A549 (cell line): ENCODE measurements around the gene OR6K6. TPM values are rescaled to one million over a fixed set of nuclear protein-coding genes. Genes with fewer than 3 reads are reported as not detected.

ENCODE experiments used
- ATAC-seq, 2 experiments: fragments of 200-7000 bp in 1 of 2; fragments of >200 bp in 1 of 2; cut with Nextera tagmentation in 1 of 2; cut with Tn5 transposase in 1 of 2; 3 replicates each; pipeline versions ENCODE4 v1.8.0 to v1.9.1; 2018 to 2020; ENCODE audit warnings: mild to moderate bottlenecking in 1 of 2, moderate library complexity in 1 of 2
- CTCF ChIA-PET: fragments of 300-600 bp; sonication (Branson Sonifier 250); formaldehyde crosslinking; extraction: SDS; loops from one replicate; lab custom pipeline; 2021; ENCODE audit warnings: antibody characterized with exemption, inconsistent platforms; lab: Yijun Ruan, JAX
- POLR2A ChIA-PET: fragments of 350-600 bp; formaldehyde crosslinking; extraction: SDS; loops from one replicate; lab custom pipeline; 2021; ENCODE audit warnings: antibody characterized with exemption, inconsistent platforms; lab: Yijun Ruan, JAX
- DNase-seq, 2 experiments: peaks; one replicate each; pipeline versions ENCODE4 v3.0.0 to v3.0.0-alpha.2; 2011 to 2016; ENCODE audit warnings: low read depth in 1 of 2, low spot score in 1 of 2
- FAIRE-seq: peaks from 2 replicates; lab custom pipeline; 2011; peaks lifted over from hg19 to GRCh38; lab: Jason Lieb, UNC
- H3K27ac ChIP-seq, 2 experiments: fragments of >200 bp; sonication (Bioruptor Twin); formaldehyde crosslinking; 3 replicates each; pipeline ENCODE4 v1.5.1; 2016 to 2017
- H3K4me1 ChIP-seq: fragments of >200 bp; sonication (Bioruptor Twin); formaldehyde crosslinking; 3 replicates; pipeline ENCODE4 v1.6.1; 2016
- H3K4me2 ChIP-seq: fragments of >200 bp; sonication (Bioruptor Twin); formaldehyde crosslinking; 3 replicates; pipeline ENCODE4 v1.6.1; 2016
- H3K4me3 ChIP-seq: fragments of >200 bp; sonication (Bioruptor Twin); formaldehyde crosslinking; 3 replicates; pipeline ENCODE4 v1.5.1; 2016
- H3K9me3 ChIP-seq: fragments of >200 bp; sonication (Bioruptor Twin); formaldehyde crosslinking; 3 replicates; pipeline ENCODE4 v1.6.1; 2016
- BCL3 ChIP-seq: fragments of >200 bp; sonication (Bioruptor Twin); formaldehyde crosslinking; IDR thresholded peaks from 3 replicates; pipeline ENCODE4 v1.6.1; 2016
- CBX2 ChIP-seq: fragments of 200-600 bp; sonication (generic); IDR thresholded peaks from 2 replicates; pipeline ENCODE4 v1.6.1; 2016; ENCODE audit warnings: low read depth, mild to moderate bottlenecking, borderline replicate concordance
- CBX8 ChIP-seq: fragments of 200-600 bp; sonication (generic); IDR thresholded peaks from 2 replicates; pipeline ENCODE4 v1.6.1; 2016
- E2F6 ChIP-seq: IDR thresholded peaks from 2 replicates; pipeline ENCODE4 v1.6.1; 2012; ENCODE audit warnings: low read depth, borderline replicate concordance
- ELK1 ChIP-seq: fragments of 150-350 bp; IDR thresholded peaks from 2 replicates; pipeline ENCODE4 v1.6.1; 2014; ENCODE audit warnings: low read depth, mild to moderate bottlenecking, low read length
- FOSB ChIP-seq: fragments of 250-450 bp; sonication (Bioruptor Pico); IDR thresholded peaks from 2 replicates; pipeline ENCODE4 v1.5.0; 2020; ENCODE audit warnings: mild to moderate bottlenecking, moderate library complexity
- FOSL2 ChIP-seq, 2 experiments: fragments of 450-650 bp in 1 of 2; fragments of >200 bp in 1 of 2; sonication (Bioruptor Twin) in 1 of 2; formaldehyde crosslinking; IDR thresholded peaks; 2 replicates each; pipeline versions ENCODE4 v1.5.0 to v1.6.1; 2016 to 2020; ENCODE audit warnings: mild to moderate bottlenecking in 1 of 2, moderate library complexity in 1 of 2
- GATA3 ChIP-seq: IDR thresholded peaks from 2 replicates; pipeline ENCODE4 v1.6.1; 2012; ENCODE audit warnings: borderline replicate concordance
- HES2 ChIP-seq: fragments of >200 bp; sonication (Bioruptor Twin); formaldehyde crosslinking; IDR thresholded peaks from 2 replicates; pipeline ENCODE4 v1.6.1; 2016
- HMGXB4 ChIP-seq: fragments of 250-450 bp; sonication (Bioruptor Pico); IDR thresholded peaks from 2 replicates; pipeline ENCODE4 v1.5.0; 2021; ENCODE audit warnings: mild to moderate bottlenecking, moderate library complexity, borderline replicate concordance
- HOXA7 ChIP-seq: fragments of 250-450 bp; sonication (Bioruptor Pico); IDR thresholded peaks from 2 replicates; pipeline ENCODE4 v1.5.0; 2020; ENCODE audit warnings: mild to moderate bottlenecking, moderate library complexity
- JUN ChIP-seq, 2 experiments: fragments of >200 bp; sonication (Bioruptor Twin); formaldehyde crosslinking; IDR thresholded peaks; 2 replicates in 1 of 2; 3 replicates in 1 of 2; pipeline ENCODE4 v1.6.1; 2016 to 2017
- KDM5A ChIP-seq: fragments of 200-600 bp; sonication (generic); IDR thresholded peaks from 2 replicates; pipeline ENCODE4 v1.6.1; 2016; ENCODE audit warnings: antibody characterized with exemption, mild to moderate bottlenecking
- MAFK ChIP-seq: fragments of 450-650 bp; IDR thresholded peaks from 2 replicates; pipeline ENCODE4 v1.6.1; 2014; ENCODE audit not compliant: partially characterized antibody
- MYC ChIP-seq: IDR thresholded peaks from 2 replicates; pipeline ENCODE4 v1.6.1; 2012; ENCODE audit warnings: mild to moderate bottlenecking, inconsistent platforms, low read length, improper control_type of control experiment, borderline replicate concordance
- NFE2L2 ChIP-seq: fragments of 150-350 bp; conservative IDR thresholded peaks from 2 replicates; pipeline ENCODE4 v1.6.1; 2014; ENCODE audit warnings: low read length
- PBX3 ChIP-seq: IDR thresholded peaks from 2 replicates; pipeline ENCODE4 v1.6.1; 2012
- RAD21 ChIP-seq, 2 experiments: fragments of >200 bp in 1 of 2; sonication (Bioruptor Twin) in 1 of 2; formaldehyde crosslinking in 1 of 2; IDR thresholded peaks in 1 of 2; conservative IDR thresholded peaks in 1 of 2; 2 replicates in 1 of 2; 3 replicates in 1 of 2; pipeline ENCODE4 v1.6.1; 2012 to 2018; ENCODE audit warnings: inconsistent platforms in 1 of 2
- RARB ChIP-seq: fragments of 250-450 bp; sonication (Bioruptor Pico); IDR thresholded peaks from 2 replicates; pipeline ENCODE4 v1.8.0; 2021; ENCODE audit warnings: mild to moderate bottlenecking, moderate library complexity
- RCOR1 ChIP-seq: fragments of 150-350 bp; IDR thresholded peaks from 2 replicates; pipeline ENCODE4 v1.6.1; 2014; ENCODE audit warnings: antibody characterized with exemption, low read length, low read depth
- REST ChIP-seq: fragments of 200-600 bp; sonication (generic); IDR thresholded peaks from 2 replicates; pipeline ENCODE4 v1.6.1; 2016; ENCODE audit warnings: antibody characterized with exemption, mild to moderate bottlenecking, moderate library complexity
- RNF2 ChIP-seq: fragments of 200-600 bp; sonication (generic); IDR thresholded peaks from 2 replicates; pipeline ENCODE4 v1.6.1; 2016; ENCODE audit warnings: low read depth, mild to moderate bottlenecking, antibody characterized with exemption, moderate library complexity, borderline replicate concordance
- SMC3 ChIP-seq: fragments of >200 bp; sonication (Bioruptor Twin); formaldehyde crosslinking; IDR thresholded peaks from 3 replicates; pipeline ENCODE4 v1.6.1; 2018; ENCODE audit warnings: inconsistent platforms
- USF2 ChIP-seq: fragments of 450-650 bp; IDR thresholded peaks from 2 replicates; pipeline ENCODE4 v1.6.1; 2014; ENCODE audit warnings: antibody characterized with exemption
- ZFP36 ChIP-seq: fragments of 450-650 bp; IDR thresholded peaks from 2 replicates; pipeline ENCODE4 v1.6.1; 2014; ENCODE audit warnings: borderline replicate concordance; ENCODE audit not compliant: partially characterized antibody
- ZNF302 ChIP-seq: fragments of 250-450 bp; sonication (Bioruptor Pico); IDR thresholded peaks from 2 replicates; pipeline ENCODE4 v1.9.0; 2021; ENCODE audit warnings: inconsistent platforms, mild to moderate bottlenecking, moderate library complexity
- WGBS: methylation state at CpG from one replicate; pipeline ENCODE4 v1.1.6; 2017; ENCODE audit errors: missing lambda C conversion rate; 5-methylcytosine and 5-hydroxymethylcytosine counted together
- polyA plus RNA-seq, 4 experiments: library from polyadenylated mRNA; depleted of rRNA in 3 of 4; stranded (reverse); fragments of >200 nt; fragmentation: RNase III in 1 of 4; extraction: RNeasy Plus Mini Kit Qiagen cat#74134 plus additional on column Dnase treatment in 1 of 4; gene quantifications; 2 replicates in 3 of 4; 3 replicates in 1 of 4; pipeline ENCODE4 v1.2.3, GENCODE V29; 2011 to 2017

Gene OR6K6
- polyA plus RNA-seq, 2 of the 4 experiments (the other 2 are of a cell fraction): not detected

- TF ChIP-seq ELK1 (no peak), CBX8 (no peak), HOXA7 (CRISPR knock-in tag) (no peak), ZNF302 (CRISPR knock-in tag) (no peak), HMGXB4 (CRISPR knock-in tag) (no peak), RNF2 (no peak), BCL3 (no peak), USF2 (no peak), RAD21 (conservative IDR thresholded peaks at IDR 0.05 in 1 of 2, IDR thresholded peaks at IDR 0.05 in 1 of 2) (no peak), MYC (no peak), HES2 (no peak), CBX2 (no peak), JUN (IDR thresholded peaks at IDR 0.05) (no peak), GATA3 (no peak)
- TF ChIP-seq, all 56 proteins: peak for 0
- ChIA-PET CTCF (no interaction called here), POLR2A (no interaction called here)
- H3K4me2 ChIP-seq: no peak overlapping the region
- FAIRE-seq: no peak
- ATAC-seq: no peak
- DNase-seq: no peak
- H3K27ac ChIP-seq: no peak overlapping the region
- no peak overlapping the region for H3K4me3 ChIP-seq
- H3K4me1 ChIP-seq: no peaks in the 10 kb centered on the region
- 8% methylated on average over 5 of the region's 5 CpGs for WGBS
- H3K9me3 ChIP-seq: no peaks in the 10 kb centered on the region
These were observed 30.1 kb upstream of the OR6K6 start for GRCh38 chr1:158724442-158724841.

- no peak for ATAC-seq
- no peak for DNase-seq
- Histone ChIP-seq H3K4me2 (no peak overlapping the region), H3K4me3 (no peak overlapping the region), H3K27ac (no peak overlapping the region), H3K4me1 (no peaks in the 10 kb centered on the region), H3K9me3 (no peaks in the 10 kb centered on the region)
- no peak for FAIRE-seq
- CTCF ChIA-PET: no interaction called here
- under 1% methylated on average over 3 of the region's 3 CpGs for WGBS
- POLR2A ChIA-PET: no interaction called here
- TF ChIP-seq NFE2L2 (no peak), FOSL2 (IDR thresholded peaks at IDR 0.05) (no peak), FOSL2 (CRISPR knock-in tag; IDR thresholded peaks at IDR 0.05) (no peak), SMC3 (no peak), KDM5A (no peak), REST (no peak), PBX3 (no peak), RARB (CRISPR knock-in tag) (no peak), E2F6 (no peak), ZFP36 (no peak), FOSB (CRISPR knock-in tag) (no peak), MAFK (no peak), GATA3 (no peak), RCOR1 (no peak)
These were observed 25.9 kb upstream of the OR6K6 start for GRCh38 chr1:158728510-158729225.
